Ramos (cell line): ENCODE data around the gene KLK1.

ENCODE experiments used
- in situ Hi-C: fragments of 300-500 bp; cut with MboI; formaldehyde crosslinking; loops from one replicate; pipeline ENCODE4 v1.14.3; 2022; ENCODE audit warnings: low sequenced_read_pairs; ENCODE audit not compliant: unreplicated experiment

The KLK1 gene

DNA sequence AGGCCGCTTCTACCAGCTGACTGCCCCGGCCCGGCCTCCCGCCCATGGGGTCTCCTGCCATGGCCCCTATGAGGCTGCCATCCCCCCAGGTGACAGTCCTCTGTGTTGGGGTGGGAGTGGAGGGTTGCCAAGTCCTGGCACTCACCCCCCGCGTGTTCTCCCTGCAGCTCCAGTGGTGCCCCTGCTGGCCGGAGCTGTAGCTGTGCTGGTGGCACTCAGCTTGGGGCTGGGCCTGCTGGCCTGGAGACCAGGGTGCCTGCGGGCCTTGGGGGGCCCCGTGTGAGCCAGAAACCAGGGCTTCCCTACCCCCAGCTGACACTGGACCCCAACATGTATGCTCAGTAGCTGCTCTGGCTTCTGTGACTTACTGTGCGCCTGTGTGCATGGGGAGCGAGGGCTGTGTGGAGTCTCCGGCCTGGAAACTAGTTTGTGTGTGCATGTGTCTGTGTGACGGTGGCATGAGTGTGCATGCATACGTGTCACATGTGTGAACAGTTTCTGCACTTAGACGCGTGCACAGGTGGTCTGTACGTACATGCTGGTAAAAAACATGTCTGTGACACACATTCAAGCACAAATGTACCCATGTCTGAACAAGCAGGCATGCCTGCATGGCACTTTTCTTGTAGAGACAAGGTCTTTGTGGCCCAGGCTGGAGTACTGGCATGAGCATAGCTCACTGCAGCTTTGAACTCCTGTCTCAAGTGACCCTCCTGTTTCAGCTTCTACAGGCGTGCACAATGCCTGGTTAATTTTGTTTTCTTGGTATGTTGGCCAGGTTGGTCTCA, 28.5 kb downstream of the KLK1 start:
- in situ Hi-C loops = loop anchor here (25.0 kb wide), 1 partner anchor 533 kb away; no protein-coding TSS in a partner anchor

DNA sequence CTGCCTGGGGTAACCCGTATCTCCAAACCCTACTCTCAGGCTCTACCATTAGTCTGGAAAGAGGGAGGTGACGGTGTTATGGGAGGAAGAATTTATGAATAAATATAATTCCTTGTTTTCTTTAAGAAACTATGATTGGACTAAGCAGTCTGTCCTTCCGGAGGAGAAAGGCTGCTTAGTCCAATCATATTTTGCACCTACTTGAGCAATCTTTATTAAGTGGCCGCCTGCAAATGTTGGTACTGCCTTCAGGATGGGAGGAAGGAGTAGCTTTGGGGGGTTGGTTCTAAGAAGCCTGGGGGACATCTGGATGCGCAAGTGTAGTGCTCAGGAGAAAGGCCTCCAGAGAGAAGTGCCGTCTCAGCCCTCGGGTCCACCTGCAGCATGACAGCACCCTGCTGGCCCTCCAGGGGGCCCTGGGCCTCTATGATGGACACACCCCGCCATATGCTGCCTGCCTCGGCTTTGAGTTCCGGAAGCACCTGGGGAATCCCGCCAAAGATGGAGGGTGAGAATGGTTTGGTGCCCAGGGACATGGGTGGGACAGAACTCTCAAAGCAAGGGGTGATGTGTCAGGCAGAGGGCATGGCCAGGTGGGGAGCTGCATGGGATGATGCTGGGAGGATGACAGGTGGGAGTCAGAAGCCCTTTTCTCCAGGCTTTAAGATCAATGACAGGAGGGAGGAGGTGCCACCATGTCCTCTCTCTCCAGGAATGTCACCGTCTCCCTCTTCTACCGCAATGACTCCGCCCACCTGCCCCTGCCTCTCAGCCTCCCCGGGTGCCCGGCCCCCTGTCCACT, 29.3 kb downstream of the KLK1 start:
- in situ Hi-C loops = loop anchor here (25.0 kb wide), 1 partner anchor 532 kb away; no protein-coding TSS in a partner anchor

DNA sequence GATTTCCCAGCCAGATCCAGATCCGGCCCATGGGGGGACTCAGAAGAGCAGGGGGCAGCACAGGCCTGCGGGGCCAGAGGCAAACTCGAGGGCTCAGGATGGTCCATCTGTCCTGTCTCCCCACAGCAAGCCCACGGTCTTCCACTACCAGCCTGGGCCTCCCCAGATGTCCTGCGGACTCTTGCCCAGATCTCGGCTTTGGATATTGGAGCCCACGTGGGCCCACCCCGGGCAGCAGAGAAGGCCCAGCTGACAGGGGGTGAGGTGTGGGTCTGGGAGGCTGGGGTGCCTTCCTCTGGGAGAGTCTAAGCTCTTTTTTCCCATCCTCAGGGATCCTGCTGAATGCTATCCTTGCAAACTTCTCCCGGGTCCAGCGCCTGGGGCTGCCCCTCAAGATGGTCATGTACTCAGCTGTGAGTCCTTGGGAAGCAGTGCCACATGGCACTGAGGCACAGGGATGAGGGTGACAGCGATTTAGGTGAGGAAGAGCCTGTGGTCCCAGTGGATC, 30.0 kb downstream of the KLK1 start:
- in situ Hi-C loops = loop anchor here (25.0 kb wide), 1 partner anchor 531 kb away; no protein-coding TSS in a partner anchor

DNA sequence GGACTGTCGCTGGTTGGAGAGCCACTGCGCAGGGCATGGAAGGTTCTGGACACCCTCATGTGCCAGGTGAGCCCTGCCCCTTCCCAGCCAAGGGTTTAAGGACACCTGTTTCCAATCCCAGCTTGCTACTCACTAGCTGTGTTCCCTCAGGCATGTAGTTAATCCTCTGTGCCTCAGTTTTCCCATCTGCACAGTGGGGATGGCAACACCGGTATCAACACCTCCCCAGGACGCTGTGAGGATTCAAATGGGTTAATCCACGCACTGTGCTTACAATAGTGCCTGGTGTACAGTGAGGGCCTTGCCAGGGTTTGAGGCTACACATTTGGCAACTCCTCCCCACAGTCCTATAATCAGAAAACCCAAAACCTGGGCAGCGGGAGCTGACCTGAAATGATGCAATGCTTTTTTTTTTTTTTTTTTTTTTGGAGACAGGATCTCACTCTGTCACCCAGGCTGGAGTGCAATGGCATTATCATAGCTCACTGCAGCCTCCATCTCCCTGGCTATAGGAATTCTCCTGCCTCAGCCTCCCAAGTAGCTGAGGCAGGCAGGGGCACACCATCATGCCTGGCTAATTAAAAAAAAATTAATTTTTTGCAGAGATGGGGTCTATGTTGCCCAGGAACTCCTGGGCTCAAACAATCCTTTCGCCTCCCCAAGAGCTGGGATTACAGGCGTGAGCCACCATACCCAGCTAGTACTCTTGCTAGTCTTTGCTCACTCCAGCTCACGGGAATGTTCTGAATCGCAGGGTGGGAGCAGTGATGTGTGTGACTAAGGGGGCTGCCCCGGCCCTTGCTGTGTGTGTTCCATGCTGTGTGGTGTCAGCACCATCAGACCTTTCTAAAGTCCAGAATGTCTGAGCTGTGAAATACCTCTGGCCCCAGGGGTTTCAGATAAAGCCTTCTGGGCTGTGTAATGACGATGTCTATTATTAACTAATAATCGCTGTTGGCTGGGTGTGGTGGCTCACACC, 31.0 kb downstream of the KLK1 start:
- in situ Hi-C loops = loop anchor here (25.0 kb wide), 1 partner anchor 530 kb away; no protein-coding TSS in a partner anchor

DNA sequence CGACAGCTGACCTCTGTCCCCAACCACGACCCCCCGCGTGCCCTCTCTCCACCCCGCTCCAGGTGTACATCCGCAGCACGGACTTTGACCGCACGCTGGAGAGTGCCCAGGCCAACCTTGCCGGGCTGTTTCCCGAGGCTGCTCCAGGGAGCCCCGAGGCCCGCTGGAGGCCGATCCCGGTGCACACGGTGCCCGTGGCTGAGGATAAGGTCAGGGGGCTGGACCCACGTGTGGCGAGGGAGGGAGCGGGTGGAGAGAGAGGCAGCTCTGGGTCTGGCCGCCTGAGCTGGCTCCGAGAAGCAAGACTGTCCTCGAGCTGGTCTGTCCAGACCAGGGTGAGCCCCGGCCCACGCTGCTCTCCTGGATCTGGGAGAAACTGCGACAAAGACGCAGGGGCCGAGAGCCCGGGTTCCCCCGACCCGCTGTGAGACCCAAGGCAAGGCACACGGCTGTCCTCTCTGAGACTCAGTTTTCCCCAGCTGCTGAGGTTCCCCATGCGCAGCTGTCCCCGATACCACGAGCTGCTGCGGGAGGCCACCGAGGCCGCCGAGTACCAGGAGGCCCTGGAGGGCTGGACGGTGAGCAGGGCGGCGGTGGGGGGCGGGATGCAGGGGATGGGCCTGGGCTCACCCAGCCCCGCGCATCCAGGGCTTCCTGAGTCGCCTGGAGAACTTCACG, 31.9 kb downstream of the KLK1 start:
- in situ Hi-C loops = loop anchor here (25.0 kb wide), 1 partner anchor 529 kb away; no protein-coding TSS in a partner anchor

DNA sequence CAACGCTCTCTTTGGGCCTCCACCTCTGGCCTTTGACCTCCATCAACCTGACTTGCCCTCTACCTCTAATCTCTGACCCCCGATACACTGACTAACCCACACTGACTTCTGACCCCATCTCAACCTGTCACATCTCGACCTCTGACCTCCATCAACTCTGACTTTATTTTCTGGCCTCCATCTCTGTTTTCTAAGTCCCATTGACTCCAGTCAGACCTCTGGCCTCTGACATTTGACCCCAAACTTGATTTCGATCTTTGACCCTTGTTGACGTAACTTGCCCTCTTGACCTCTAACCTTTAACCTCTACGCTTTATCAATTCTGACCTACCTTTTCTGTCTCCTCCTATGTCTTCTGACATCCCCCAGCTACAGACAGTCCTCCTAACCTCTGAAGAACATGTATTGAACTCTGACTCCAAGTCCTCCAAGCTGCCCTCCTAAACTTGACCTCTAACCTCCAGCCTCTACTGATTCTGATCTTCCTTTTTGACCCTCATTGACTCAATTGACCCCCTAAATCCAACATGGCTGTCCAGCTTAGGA, 32.6 kb downstream of the KLK1 start:
- in situ Hi-C loops = loop anchor here (25.0 kb wide), 1 partner anchor 529 kb away; no protein-coding TSS in a partner anchor

DNA sequence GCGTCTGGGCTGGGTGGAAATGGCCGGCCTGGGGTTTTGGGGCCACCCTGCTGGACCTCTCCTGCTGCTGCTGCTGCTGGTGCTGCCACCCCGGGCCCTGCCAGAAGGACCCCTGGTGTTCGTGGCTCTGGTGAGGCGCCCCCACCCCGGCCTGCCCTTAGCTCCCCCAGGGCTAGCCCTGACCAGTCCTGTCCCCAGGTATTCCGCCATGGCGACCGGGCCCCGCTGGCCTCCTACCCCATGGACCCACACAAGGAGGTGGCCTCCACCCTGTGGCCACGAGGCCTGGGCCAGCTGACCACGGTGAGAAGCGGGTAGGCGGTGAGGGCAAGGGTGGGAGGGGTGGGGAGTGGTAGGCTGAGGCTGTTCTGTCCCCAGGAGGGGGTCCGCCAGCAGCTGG, 33.2 kb downstream of the KLK1 start, which contains the start of gene ACP4:
TSS of gene ACP4 (plus strand) at position 20 of the 400 bp plus-strand sequence. CDS start at position 20, 0 bp downstream.
- in situ Hi-C loops = loop anchor here (25.0 kb wide), 1 partner anchor 528 kb away; no protein-coding TSS in a partner anchor

DNA sequence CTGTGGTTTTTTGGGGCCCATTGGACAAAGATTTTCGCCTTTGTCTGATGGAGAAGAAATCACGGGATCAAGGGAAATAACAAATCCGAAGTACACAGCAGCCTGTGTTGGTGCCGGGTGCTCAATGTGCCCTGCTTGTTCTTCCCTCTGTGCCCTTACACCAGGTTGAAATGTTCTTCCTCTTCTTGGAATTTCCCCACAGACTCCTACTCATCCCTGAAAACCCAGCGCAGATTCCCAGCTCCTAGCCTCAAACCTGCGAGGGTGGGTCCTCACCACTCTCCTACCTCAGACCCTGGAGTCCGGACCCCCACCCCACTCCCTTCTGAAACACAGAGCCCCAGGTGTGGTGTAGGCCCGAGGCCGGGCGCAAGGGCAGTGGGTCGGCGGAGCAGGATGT, 38.3 kb downstream of the KLK1 start:
- in situ Hi-C loops = loop anchor here (10.0 to 25.0 kb wide), 2 partner anchors 431 to 523 kb away; no protein-coding TSS in a partner anchor

DNA sequence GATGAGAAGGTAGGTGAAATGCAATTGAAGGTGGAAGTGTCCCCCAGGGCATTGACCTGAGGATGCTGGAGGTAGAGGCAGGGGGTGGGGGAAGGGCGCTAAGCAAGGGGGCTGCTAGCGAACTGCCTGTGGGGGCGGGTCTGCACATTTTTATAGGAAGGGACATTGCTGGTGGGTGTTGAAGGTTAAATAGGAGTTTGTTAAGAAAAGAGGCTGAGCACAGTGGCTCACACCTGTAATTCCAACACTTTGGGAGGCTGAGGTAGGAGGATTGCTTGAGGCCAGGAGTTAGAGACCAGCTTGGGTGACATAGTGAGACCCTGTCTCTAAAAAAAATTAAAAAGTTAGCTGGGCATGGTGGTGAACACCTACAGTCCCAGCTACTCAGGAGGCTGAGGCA, 38.9 kb downstream of the KLK1 start:
- in situ Hi-C loops = loop anchor here (5.0 to 25.0 kb wide), 3 partner anchors 247 to 522 kb away; no protein-coding TSS in a partner anchor

DNA sequence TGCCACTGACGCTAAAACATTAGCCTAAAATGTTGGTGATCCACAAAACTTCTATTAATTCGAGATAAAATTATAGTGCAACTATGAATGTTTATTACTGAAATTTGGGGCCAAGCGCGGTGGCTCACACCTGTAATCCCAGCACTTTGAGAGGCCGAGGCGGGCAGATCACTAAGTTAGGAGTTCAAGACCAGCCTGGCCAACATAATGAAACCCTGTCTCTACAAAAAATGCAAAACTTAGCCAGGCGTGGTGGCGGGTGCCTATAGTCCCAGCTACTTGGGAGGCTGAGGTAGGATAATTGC, 39.8 kb downstream of the KLK1 start:
- in situ Hi-C loops = loop anchor here (5.0 to 25.0 kb wide), 3 partner anchors 246 to 521 kb away; no protein-coding TSS in a partner anchor

DNA sequence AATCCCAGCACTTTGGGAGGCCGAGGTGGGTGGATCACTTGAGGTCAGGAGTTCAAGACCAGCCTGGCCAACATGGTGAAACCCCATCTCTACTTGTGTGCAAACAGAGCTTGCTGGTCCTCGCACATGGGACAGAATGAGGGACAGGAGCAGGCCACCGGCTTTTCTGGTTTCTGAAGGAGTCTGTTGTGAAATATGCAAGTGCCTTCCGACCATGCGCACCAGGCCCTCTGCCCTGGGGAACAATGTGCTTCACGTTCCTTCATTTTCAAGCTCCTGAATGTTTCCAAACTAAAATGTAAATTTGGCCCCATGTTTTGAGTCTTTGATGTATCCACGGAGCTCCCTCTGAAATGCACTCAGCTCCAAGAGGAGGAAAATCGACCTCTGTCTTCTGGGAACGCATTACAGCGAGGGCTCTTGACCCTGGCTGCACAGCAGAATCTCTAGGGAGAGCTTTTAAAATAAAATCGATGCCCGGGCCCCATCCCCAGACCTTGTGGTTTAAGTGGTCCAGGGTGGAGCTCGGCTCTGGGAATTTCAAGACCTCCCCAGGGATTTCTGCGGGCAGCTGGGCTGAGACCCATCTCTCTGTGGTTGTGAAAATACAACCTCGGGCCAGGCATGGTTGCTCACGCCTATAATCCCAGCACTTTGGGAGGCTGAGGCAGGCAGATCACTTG, 42.7 kb downstream of the KLK1 start:
- in situ Hi-C loops = loop anchor here (5.0 to 25.0 kb wide), 3 partner anchors 244 to 519 kb away; no protein-coding TSS in a partner anchor

DNA sequence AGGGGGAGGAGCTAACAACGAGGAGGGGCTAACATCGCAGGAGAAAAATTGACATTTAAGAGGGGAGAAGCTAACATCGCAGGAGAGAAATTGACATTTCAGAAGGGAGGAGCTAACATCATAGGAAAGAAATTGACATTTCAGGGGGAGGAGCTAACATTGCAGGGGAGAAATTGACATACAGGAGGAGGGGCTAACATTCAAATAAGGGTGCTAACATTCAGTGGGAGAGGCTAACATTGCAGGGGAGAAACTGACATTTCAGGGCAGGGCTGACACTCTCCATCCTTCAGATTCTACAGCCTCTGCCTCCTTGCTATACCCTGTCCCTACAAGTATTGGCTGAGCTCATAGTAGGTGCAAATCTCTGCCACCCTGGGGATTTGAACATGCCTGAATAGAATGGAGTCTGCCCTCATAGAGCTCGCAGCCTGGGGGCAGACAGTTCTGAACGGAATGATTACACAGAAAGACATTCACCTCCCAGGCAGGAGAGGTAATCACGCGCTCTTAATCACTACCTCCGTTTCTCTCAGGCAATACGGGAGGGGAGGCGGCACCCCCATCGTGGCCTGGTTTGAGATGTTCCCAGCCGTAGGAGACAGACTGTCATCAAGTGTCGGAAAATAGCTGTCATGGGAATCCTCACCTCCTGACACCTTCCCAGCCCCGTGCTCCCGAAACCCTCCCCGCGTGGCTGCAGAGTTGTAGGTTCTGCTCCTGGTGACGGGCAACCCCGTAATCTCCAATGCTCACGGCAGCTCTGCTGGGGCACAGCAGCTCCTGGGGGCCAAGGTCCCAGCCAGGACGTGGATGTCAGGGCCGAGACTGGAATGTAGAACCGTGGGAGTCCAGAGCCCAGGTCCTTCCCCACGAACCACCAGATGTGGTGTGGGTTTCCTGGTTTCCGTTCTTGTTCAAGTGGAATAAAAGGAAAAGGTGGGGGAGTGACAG, 43.8 kb downstream of the KLK1 start:
- in situ Hi-C loops = loop anchor here (5.0 to 25.0 kb wide), 3 partner anchors 242 to 517 kb away; no protein-coding TSS in a partner anchor

DNA sequence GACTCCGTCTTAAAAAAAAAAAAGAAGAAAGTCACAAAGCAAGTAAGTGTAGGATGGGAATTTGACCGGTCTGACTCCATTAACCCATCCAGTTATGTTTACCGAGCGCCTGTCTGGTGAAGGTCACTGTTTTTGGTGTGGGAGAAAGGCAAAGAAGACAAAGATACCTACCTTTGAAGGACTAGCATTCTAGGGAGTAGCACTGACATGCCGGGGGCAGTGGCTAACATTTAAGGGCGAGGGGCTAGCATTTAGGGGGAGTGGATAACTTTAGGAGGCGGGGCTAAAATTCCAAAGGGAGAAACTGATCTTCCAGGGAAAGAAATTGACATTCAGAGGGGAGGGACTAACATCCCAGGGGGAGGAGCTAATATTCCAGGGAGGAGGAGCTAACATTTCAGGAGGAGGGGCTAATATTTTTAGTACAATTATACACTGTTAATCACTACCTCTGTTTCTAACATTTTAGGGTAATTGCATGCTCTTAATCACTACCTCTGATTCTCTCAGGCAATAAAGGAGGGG, 44.6 kb downstream of the KLK1 start:
- in situ Hi-C loops = loop anchor here (25.0 kb wide), 1 partner anchor 517 kb away; no protein-coding TSS in a partner anchor

DNA sequence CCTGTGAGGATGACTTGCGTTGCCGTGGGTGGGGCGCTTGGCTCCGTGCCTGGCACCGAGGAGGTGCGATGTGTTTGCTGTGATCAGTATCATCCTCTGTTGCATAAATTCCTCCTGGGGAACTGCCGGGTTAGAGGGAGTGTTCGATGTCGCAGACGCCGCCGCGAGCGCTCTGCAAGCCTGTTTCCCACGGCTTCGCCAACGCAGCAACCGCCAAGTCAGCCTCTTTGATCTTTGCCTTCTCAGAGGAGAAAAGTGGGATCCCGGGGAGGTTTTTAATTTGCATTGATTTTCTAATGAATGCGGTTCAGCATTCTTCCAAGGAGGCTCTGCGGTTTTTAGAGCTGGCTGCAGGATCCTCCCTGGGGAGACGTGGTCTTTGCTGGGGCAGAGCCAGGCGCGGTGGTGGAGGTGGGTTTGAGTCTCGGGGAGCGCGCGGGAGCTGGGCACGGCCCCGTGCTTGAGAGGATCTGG, 45.7 kb downstream of the KLK1 start:
- in situ Hi-C loops = loop anchor here (25.0 kb wide), 1 partner anchor 516 kb away; no protein-coding TSS in a partner anchor

DNA sequence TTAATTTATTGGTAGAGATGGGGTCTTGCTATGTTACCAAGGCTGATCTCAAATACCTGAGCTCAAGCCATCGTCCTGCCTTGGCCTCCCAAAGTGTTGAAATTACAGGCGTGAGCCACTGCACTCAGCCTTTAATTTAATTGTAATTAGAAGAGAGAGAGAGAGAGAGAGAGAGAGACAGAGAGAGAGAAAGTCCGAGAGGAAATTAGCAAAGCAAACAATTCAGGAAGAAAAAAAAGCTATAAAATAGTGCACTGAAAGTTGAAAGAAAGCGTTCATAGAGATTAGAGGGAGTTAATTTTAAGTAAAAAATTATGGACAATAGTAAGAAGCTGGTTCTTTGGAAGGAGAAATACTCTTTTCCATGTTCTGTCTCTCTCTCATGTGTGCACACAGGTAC, 46.3 kb downstream of the KLK1 start:
- in situ Hi-C loops = loop anchor here (25.0 kb wide), 1 partner anchor 515 kb away; no protein-coding TSS in a partner anchor

DNA sequence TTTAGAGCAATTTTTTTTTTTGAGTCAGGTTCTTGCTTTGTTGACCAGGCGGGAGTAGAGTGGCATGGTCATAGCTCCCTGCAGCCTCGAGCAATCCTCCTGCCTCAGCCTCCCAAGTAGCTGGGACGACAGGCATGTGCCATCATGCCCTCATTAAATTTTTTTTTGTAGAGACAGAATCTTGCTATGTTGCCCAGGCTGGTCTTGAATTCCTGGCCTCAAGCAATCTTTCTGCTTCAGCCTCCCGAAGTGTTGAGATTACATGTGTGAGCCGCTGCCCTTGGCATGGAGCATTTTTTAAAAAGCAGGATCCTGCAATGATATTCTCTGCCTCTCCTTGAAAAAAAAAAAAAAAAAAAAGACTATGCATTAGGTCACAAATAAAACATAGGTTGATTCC, 47.5 kb downstream of the KLK1 start:
- in situ Hi-C loops = loop anchor here (25.0 kb wide), 1 partner anchor 514 kb away; no protein-coding TSS in a partner anchor
